Transverse colon (tissue), 3 donors: ENCODE data around the gene KCNJ11.

Experiments used
- EP300 ChIP-seq: sonication (generic); formaldehyde crosslinking; IDR thresholded peaks from one replicate; pipeline ENCODE4 v1.6.1; 2017; ENCODE audit warnings: antibody characterized with exemption, low read depth
- POLR2A ChIP-seq: fragments of 450-650 bp; IDR thresholded peaks from one replicate; pipeline ENCODE4 v1.6.1; 2016; ENCODE audit warnings: antibody characterized with exemption, mild to moderate bottlenecking, moderate library complexity
- TF ChIP-seq, protein P1 (sequence below), 5 experiments: fragments of 200-600 bp in 3 of 5; fragments of 450-650 bp in 2 of 5; sonication (generic) in 3 of 5; IDR thresholded peaks; 1 replicate in 2 of 5; 2 replicates in 3 of 5; pipeline ENCODE4 v1.5.1; 2016 to 2017; ENCODE audit warnings: antibody characterized with exemption in 5 of 5, inconsistent platforms in 3 of 5, mild to moderate bottlenecking in 2 of 5, moderate library complexity in 1 of 5

DNA sequence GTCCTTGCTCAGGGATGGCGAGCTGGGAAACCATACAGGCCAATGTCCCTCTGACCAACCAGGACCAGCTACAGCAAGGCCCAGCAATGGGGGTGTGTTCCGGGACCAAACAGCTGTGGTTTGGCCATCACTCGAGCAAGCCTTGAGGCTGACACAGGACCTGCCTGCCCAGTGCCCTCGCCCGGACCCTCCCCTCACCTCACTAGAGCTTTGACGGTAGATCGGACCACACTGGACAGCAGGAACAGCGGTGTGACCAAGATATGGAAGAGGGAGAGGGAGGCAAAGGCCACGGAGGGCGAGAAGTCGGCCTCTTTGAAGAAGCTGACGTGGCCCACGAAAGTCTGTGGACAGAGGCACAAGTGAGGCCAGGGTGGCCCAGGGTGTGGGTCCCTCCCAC, 42.2 kb upstream of the KCNJ11 start:
- TF ChIP-seq, protein P1, sequence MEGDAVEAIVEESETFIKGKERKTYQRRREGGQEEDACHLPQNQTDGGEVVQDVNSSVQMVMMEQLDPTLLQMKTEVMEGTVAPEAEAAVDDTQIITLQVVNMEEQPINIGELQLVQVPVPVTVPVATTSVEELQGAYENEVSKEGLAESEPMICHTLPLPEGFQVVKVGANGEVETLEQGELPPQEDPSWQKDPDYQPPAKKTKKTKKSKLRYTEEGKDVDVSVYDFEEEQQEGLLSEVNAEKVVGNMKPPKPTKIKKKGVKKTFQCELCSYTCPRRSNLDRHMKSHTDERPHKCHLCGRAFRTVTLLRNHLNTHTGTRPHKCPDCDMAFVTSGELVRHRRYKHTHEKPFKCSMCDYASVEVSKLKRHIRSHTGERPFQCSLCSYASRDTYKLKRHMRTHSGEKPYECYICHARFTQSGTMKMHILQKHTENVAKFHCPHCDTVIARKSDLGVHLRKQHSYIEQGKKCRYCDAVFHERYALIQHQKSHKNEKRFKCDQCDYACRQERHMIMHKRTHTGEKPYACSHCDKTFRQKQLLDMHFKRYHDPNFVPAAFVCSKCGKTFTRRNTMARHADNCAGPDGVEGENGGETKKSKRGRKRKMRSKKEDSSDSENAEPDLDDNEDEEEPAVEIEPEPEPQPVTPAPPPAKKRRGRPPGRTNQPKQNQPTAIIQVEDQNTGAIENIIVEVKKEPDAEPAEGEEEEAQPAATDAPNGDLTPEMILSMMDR (IDR thresholded peaks at IDR 0.05) = no peak
- no peak for TF ChIP-seq POLR2A
- no peak for TF ChIP-seq EP300
